Fibroblast of the conjunctiva (primary cell): ENCODE results near the gene AXIN2.

ENCODE experiments used
- DNase-seq: peaks from one replicate; pipeline ENCODE4 v3.0.0-alpha.2; 2010; ENCODE audit warnings: low read depth

AXIN2 gene

GRCh38 chr17:65584604-65585521, 23.4 kb upstream of the AXIN2 start:
- no peak for DNase-seq

- no peak for DNase-seq
Measured at GRCh38 chr17:65583921-65584603, 22.6 kb upstream of the AXIN2 start.

DNA sequence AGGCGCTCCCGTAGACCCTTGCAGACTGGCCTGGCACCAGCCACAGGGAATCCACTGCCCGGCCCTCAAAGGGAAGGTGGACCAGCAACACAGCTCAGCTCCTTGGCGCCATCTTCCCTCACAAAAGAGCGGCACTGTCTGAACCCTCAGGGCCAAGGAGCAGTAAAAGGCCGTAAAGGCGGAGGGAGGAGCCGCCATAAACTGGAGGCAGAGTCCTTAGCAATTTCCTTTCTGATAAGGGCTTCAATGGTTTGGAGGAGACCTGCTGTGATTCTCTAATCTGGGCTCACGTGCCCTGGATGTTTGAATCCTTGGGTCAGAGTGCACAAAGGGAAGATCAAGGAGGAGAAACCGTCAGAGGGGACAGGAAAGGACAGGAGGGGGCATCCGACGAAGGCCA, 15.5 kb upstream of the AXIN2 start:
- DNase-seq = no peak

DNA sequence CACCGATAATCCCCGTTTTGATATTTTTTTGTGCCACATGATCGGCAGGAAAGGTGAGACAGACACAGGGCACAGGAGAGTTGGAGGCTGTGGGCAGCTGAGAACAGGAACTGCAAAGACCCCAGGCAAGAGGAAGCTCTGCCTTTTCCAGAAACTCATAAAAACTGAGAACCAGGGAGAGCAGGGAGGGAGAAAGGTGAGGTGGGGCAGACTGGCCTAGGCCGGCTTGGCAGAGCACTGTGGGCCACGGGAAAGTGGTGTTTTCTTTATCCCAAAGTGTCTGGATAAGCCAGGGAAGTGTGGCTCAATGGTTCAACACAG, 11.8 kb upstream of the AXIN2 start:
- DNase-seq = no peak

DNA sequence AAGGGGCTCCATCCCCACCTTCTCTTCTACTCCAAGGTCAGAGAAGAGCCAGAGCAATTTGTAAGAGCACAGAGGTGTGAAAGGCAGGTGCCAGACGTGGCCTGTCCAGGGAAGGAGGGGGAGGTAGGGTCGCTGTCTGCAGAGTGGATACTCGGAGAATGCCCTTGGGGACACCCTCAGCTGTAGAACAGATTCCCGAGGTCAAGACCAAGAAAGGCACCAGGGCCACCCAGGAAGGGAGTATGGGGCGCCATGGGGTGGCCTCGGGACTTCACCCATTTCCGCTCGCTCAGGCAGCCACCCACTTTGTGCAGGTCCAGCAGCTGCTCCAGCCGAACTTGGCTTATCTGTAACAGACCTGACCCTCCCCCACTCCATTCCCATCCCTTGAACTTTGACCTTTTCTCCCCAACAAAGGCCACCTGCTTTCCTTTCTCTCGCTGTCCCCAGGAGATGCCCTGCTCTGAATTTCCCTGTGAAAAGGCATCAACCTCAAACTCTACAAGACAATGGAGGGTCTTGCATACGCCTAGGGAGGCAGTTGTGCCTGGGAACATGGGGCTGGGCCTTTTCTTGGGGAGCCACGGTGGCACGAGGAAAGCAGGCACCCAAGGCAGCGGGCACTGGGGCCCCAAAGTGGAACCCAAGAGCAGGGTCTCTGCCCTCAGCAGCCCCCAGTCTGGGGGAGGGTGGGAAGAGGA, 11.3 kb upstream of the AXIN2 start:
- DNase-seq = no peak

DNA sequence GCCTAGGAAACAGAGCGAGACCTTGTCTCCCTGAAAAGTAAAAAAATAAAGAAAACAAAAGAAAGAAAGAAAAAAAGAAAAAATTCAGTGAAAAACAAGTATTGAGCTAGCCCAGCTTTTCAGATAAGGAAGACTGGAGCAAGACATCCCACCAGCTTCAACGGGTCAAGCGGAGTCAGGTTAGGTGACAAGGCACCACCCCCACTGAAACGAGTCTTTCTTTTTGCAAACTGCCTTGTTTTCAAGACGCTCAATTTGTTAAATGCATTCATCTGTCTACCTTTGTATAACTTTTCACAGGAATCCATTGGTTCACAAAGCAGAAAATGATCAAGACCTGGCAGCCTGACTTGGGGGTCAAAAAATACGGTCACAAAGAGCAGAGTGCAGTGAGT, 10.7 kb upstream of the AXIN2 start:
- DNase-seq = no peak

GRCh38 chr17:65568918-65569317, 7.5 kb upstream of the AXIN2 start:
- no peak for DNase-seq

DNA sequence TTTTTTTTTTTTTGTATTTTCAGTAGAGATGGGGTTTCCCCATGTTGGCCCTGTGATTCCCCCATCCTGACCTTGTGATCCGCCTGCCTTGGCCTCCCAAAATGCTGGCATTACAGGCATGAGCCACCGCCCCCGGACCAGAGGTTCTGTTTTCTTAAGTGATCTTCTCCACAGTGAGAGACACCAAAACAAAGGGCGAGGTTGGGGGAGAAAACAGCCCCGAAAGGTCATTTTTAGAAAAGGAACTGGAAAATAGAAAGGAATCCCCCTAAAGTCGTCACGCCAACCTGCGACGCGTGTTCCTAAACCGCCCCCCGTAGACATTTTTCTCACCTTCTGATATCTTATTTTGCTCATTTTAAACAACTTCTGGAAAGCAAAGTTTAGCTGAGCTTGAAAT, 6.1 kb upstream of the AXIN2 start:
- no peak for DNase-seq

GRCh38 chr17:65565559-65565958, 4.1 kb upstream of the AXIN2 start:
- DNase-seq = no peak

DNA sequence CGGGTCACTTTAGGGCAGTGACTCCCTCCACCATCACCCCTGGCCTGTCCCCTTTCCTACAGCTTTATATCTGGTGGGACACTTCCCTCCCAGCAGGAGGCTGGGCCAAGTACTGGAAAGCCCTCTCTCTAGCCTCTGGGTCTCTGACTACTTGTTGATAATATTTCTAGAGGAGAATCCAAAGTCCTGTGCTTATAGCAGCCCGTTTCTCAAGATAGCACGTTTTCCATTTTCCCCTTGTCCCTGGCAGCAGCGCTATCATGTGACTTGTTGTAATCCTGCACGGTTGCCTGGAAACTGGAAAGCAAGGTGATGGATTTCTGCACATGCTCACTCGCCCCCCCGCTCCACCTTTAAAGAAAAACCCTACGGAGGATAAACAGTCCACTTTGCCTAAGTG, 3.3 kb upstream of the AXIN2 start:
- no peak for DNase-seq

- DNase-seq = no peak
Measured at GRCh38 chr17:65562206-65562531, 721 bp upstream of the AXIN2 start.

DNA sequence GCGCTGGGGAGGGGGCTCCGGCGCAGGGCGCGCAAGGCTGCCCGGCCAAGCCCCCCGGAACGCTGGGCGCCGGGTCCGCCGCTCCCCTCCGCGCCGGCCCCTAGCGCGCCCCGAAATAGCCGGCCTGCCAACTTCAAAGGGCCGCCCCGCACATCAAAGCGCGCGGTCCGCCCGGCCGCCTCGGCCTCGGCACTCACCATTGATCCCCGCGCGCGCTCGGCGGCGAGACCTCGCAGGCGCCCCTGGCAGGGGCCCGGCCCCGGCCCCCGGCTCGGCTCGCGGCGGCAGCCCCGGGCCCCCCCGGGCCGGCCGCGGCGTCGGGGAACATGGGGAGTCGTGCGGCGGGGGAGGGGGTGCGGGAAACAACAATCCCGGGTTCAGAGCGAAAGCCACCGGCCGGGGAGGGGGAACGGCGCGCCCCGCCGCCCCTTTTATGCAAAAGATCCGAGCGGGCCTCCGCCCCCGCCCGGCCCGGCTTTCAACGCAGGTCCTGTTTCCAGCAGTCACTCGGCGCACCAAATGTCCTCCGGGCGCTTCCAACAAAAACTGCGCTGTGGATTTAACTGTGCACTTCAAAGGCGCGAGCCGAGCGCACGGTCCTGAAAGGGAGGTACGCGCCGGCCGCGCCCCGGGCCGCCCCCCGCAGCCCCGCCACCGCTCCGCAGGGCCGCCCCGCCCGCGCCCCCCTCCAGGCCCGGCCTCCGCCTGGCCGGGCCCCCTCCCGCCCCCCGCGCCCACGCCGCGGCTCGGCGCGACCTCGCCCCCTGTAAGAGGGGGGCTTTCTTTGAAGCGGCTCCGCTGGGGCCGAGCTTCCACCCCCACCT, 608 bp downstream of the AXIN2 start:
- DNase-seq = peak; percentile 76

GRCh38 chr17:65559804-65560627, 1.4 kb downstream of the AXIN2 start:
- no peak for DNase-seq

GRCh38 chr17:65559461-65559803, 2.0 kb downstream of the AXIN2 start:
- DNase-seq = no peak

- DNase-seq = no peak
Measured at GRCh38 chr17:65558683-65559460, 2.6 kb downstream of the AXIN2 start.

DNA sequence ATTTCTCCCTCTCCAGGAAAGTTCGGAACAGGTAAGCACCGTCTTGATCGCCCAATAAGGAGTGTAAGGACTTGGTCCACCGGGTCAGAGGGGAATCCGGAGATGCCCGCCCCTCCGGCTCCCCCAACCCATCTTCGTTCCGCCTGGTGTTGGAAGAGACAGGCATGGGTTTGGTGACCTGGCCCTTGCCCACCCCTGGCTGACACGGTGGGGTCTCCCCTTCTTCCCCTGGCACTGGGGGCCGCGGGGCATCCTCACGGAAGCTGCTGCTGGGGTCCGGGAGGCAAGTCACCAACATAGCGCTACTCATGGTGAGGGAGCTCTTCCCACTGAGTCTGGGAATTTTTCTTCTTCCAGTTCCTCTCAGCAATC, 3.2 kb downstream of the AXIN2 start:
- DNase-seq = no peak

- no peak for DNase-seq
Measured at GRCh38 chr17:65557349-65558310, 3.8 kb downstream of the AXIN2 start.

DNA sequence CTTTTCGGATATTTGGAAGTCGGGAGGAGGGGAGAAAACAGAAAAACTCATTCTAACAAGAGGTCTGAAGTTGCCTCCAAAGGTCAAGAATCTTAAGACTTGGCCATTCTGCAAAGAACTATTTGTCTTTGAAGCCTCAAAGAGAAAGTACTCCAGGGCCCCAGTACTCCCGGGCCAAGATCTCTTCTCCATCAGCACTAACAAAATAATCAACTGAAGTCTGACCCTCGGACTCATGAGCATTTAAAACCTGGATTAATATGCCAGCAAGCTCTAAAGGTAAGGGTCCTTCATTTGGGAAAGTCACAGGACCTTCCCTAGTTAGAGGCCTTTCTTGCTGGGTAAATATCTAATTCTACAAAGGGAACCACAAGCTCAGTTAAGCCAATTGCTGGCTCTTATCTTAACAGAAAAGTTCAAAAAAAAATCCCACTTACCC, 4.5 kb downstream of the AXIN2 start:
- DNase-seq = no peak
